ENCODE measurements around the gene UGCG. TPM values are rescaled to one million over a fixed set of nuclear protein-coding genes. Genes with fewer than 3 reads are reported as not detected.

Gene UGCG
- total RNA-seq, 1 donor from 2014 or later: 33.1 TPM

GRCh38 chr9:111925784-111926183, 29.2 kb downstream of the UGCG start:
- no peak for TF ChIP-seq POLR2AphosphoS5 (IDR thresholded peaks at IDR 0.05; ENCODE audit: insufficient read depth in 1 of 2, low read depth in 1 of 2)
- no peak for TF ChIP-seq CTCF (IDR thresholded peaks at IDR 0.05)
- no peak for TF ChIP-seq POLR2A (IDR thresholded peaks at IDR 0.05)
- intact Hi-C loops (cut with DNase I): no loop called here
- H3K4me1 ChIP-seq: peaks cover 12% of the 10 kb centered on the region
- H3K27ac ChIP-seq: no peak overlapping the region
- DNase-seq (ENCODE audit: extremely low spot score in 2 of 2): no peak
- H3K9me3 ChIP-seq: no peaks in the 10 kb centered on the region
- H3K27me3 ChIP-seq: no peaks in the 10 kb centered on the region
- no peak overlapping the region for H3K4me3 ChIP-seq
- peaks cover 0 to 23% of the 10 kb centered on the region in 2 donors for H3K36me3 ChIP-seq

GRCh38 chr9:111926421-111926875, 29.8 kb downstream of the UGCG start:
- H3K9me3 ChIP-seq: no peaks in the 10 kb centered on the region
- DNase-seq (ENCODE audit: extremely low spot score in 2 of 2): no peak
- H3K27me3 ChIP-seq: no peaks in the 10 kb centered on the region
- H3K36me3 ChIP-seq: peaks cover 0 to 29% of the 10 kb centered on the region in 2 donors
- no peak overlapping the region for H3K27ac ChIP-seq
- H3K4me3 ChIP-seq: no peak overlapping the region
- TF ChIP-seq POLR2AphosphoS5 (IDR thresholded peaks at IDR 0.05; ENCODE audit: insufficient read depth in 1 of 2, low read depth in 1 of 2) (no peak), CTCF (IDR thresholded peaks at IDR 0.05) (no peak), POLR2A (IDR thresholded peaks at IDR 0.05) (no peak)
- intact Hi-C loops (cut with DNase I): no loop called here
- H3K4me1 ChIP-seq: peaks cover 12% of the 10 kb centered on the region

- Histone ChIP-seq H3K36me3 (peaks cover 3 to 48% of the 10 kb centered on the region in 2 donors), H3K27me3 (no peaks in the 10 kb centered on the region), H3K4me1 (no peaks in the 10 kb centered on the region), H3K27ac (no peak overlapping the region), H3K4me3 (no peak overlapping the region), H3K9me3 (no peaks in the 10 kb centered on the region)
- DNase-seq (ENCODE audit: extremely low spot score in 2 of 2): no peak
- TF ChIP-seq POLR2AphosphoS5 (IDR thresholded peaks at IDR 0.05; ENCODE audit: insufficient read depth in 1 of 2, low read depth in 1 of 2) (no peak), POLR2A (IDR thresholded peaks at IDR 0.05) (no peak), CTCF (IDR thresholded peaks at IDR 0.05) (no peak)
- intact Hi-C loops (cut with DNase I): no loop called here
Measured at GRCh38 chr9:111928359-111928720, 31.7 kb downstream of the UGCG start.

GRCh38 chr9:111934747-111935146, 38.1 kb downstream of the UGCG start:
- Histone ChIP-seq H3K4me3 (no peak overlapping the region), H3K27me3 (no peaks in the 10 kb centered on the region), H3K9me3 (no peaks in the 10 kb centered on the region), H3K36me3 (peaks cover 3 to 53% of the 10 kb centered on the region in 2 donors), H3K4me1 (peaks cover 15% of the 10 kb centered on the region), H3K27ac (no peak overlapping the region)
- intact Hi-C loops (cut with DNase I): no loop called here
- TF ChIP-seq POLR2A (IDR thresholded peaks at IDR 0.05) (no peak), CTCF (IDR thresholded peaks at IDR 0.05) (no peak), POLR2AphosphoS5 (IDR thresholded peaks at IDR 0.05; ENCODE audit: insufficient read depth in 1 of 2, low read depth in 1 of 2) (no peak)
- DNase-seq (ENCODE audit: extremely low spot score in 2 of 2): no peak

GRCh38 chr9:111936391-111936790, 39.8 kb downstream of the UGCG start:
- H3K27me3 ChIP-seq: no peaks in the 10 kb centered on the region
- no peak overlapping the region for H3K4me3 ChIP-seq
- peaks cover 15% of the 10 kb centered on the region for H3K4me1 ChIP-seq
- peaks cover 3 to 41% of the 10 kb centered on the region in 2 donors for H3K36me3 ChIP-seq
- TF ChIP-seq CTCF (IDR thresholded peaks at IDR 0.05) (no peak), POLR2A (IDR thresholded peaks at IDR 0.05) (no peak), POLR2AphosphoS5 (IDR thresholded peaks at IDR 0.05; ENCODE audit: insufficient read depth in 1 of 2, low read depth in 1 of 2) (no peak)
- no peak overlapping the region for H3K27ac ChIP-seq
- no peaks in the 10 kb centered on the region for H3K9me3 ChIP-seq
- no peak for DNase-seq (ENCODE audit: extremely low spot score in 2 of 2)
- intact Hi-C loops (cut with DNase I): no loop called here
